HG02970 (cell line): ENCODE data around the gene LMO3.

Experiments
- ATAC-seq: cut with Tn5 transposase; IDR thresholded peaks from one replicate; pipeline ENCODE4 v1.9.1; 2021; ENCODE audit warnings: mild to moderate bottlenecking, moderate library complexity, moderate number of reproducible peaks; ENCODE audit not compliant: unreplicated experiment, low FRiP score

LMO3 gene

GRCh38 chr12:16602412-16602811 is 3.5 kb downstream of the LMO3 start:
- ATAC-seq: no peak

- no peak for ATAC-seq
These were observed 5.4 kb downstream of the LMO3 start for GRCh38 chr12:16600525-16600924.

DNA sequence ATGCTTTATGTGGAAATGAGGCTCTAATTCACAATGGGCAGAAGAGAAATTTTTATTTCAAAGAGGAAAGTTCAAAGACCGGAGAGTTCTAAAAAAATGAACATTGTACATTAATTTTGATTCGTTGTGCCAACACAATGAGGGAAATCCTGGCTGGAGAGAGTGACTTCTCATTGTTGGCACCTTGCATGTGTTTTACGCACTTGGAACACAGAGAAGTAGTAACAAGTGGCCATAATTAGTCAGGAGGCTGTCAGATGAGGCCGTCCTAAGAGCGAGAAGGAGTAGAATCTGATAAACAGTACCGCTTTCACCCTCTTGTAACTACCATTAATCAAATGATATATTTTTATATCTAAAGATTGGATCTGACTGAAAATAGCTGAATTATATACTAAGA is 6.9 kb downstream of the LMO3 start:
- no peak for ATAC-seq

- no peak for ATAC-seq
These were observed 11.2 kb downstream of the LMO3 start for GRCh38 chr12:16594797-16595196.

GRCh38 chr12:16593546-16593945 is 12.4 kb downstream of the LMO3 start:
- ATAC-seq: no peak

DNA sequence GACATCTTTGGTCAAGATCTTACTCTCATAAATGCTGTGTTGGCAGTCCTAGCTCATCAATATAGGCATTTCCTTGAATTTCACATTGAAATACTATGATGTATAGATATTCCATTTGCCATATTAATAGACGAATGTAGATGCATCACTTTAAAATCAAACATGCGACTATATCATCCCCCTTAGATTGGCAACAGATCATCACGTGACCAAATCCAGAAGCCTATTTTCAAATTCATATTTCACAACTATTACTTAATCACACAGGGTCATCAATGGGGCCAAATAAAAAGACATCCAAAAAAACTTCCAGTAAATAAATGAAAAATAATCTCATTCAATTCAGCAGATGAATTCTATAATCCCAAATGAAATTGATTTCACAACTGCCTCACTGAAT is 15.3 kb downstream of the LMO3 start:
- ATAC-seq: no peak

- no peak for ATAC-seq
These were observed 17.1 kb downstream of the LMO3 start for GRCh38 chr12:16588812-16589211.

- no peak for ATAC-seq
These were observed 18.4 kb downstream of the LMO3 start for GRCh38 chr12:16587514-16587913.

- no peak for ATAC-seq
These were observed 18.9 kb downstream of the LMO3 start for GRCh38 chr12:16587110-16587453.

DNA sequence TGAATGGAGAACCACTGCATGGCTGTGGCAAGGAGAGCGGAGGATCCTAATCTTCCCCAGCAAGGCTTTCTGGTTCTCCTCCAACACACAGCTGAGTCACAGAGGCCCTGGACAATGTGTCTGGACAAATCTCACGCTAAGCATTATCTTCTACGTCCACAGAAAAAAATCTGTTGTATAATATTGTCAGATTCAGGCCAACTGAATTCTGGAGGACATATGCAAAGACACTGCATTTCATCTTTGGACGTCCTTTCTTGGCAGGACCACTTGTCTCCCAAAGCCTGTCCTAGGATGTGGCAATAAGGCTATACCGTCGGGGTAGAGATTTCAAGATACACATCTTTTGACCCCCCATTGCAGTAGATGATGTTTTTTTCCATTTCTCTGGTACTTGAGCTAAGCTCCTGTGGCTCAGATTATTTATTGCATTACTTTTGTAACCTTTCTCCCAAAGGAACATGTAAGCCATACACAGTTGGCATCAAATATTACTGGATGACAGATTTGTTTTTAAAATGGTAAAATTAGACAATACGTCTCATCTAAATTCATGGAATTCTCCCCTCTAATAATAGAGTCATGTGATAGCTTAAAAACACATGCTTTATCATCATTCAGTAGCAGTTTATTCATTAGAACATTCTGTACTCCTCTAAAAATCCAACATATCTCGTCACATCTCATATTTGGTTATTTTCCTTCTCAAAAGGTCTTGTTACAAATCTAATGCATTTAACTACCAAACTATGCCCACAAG is 19.4 kb downstream of the LMO3 start:
- ATAC-seq: no peak

DNA sequence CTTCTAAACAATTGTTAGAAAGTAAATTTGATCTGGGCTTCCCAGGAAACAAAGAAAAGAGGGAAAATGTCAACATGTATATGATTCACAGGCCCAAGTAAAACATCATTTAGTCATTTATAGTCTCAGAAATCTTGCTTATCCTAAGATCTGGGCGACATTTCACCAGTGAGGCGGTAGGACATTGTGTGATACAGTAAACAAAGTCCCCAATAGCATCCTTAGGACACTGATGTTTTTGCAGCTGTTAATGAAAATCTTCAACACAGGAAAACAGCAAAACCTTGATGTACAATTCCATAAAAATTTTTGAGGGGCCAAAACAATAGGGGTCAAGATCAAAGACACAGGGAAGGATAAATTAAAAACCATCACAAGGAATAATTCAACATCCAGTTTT is 20.2 kb downstream of the LMO3 start:
- ATAC-seq: no peak

DNA sequence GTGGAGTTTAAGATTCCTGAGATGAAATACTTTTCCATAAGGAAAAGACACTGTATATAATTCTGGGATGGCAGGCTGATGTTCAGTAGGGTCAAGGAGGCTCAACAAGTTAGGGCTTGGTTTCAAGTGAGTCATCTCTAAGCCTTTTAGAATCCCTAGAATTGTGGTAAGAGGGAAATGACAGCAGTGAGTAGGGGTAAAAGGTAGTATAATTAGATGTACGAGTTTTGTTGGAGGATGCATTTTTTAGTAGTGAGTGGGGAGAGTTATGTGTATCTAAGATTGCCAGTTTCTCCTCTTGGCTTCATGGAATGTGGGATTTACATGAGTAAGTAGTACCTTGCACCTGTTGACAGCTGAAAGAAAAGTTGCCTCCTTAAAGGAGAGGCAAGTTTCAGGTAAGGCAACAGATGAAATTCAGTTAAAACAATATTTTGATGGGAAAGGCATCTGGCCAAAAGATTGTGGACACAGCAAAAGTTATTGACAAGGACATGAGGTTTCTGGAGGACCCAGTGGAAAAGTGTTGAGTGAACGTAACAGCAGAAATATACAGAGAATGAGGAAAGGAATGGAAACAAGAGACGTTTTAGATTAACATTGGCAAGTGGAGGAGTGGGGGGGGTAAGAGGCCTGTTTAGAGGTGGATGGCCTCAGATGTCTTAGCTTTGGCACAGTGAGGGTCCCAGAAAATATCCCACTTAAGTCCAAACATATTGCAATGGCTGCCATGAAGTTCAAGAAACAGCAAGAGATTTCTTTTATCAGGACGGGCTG is 21.8 kb downstream of the LMO3 start:
- no peak for ATAC-seq

GRCh38 chr12:16581416-16581815 is 24.5 kb downstream of the LMO3 start:
- no peak for ATAC-seq

DNA sequence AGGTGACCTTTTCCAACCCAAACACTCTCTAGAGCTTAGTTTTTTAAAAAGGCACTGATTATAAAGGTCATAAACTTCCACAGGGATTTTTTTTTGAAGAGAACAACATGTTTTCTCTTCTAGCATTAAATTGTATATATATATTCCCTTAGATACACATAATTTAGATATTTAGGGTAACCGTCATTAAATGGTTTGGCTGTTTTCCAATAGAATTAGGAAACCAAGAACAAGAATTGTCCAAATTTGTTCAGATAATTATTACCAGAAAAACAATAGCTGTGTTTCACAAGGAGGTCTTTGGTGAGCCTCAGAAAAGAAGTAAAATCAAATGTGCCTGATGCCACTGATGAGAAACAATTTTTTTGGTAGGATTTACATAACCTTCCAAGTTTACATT is 26.9 kb downstream of the LMO3 start:
- no peak for ATAC-seq

DNA sequence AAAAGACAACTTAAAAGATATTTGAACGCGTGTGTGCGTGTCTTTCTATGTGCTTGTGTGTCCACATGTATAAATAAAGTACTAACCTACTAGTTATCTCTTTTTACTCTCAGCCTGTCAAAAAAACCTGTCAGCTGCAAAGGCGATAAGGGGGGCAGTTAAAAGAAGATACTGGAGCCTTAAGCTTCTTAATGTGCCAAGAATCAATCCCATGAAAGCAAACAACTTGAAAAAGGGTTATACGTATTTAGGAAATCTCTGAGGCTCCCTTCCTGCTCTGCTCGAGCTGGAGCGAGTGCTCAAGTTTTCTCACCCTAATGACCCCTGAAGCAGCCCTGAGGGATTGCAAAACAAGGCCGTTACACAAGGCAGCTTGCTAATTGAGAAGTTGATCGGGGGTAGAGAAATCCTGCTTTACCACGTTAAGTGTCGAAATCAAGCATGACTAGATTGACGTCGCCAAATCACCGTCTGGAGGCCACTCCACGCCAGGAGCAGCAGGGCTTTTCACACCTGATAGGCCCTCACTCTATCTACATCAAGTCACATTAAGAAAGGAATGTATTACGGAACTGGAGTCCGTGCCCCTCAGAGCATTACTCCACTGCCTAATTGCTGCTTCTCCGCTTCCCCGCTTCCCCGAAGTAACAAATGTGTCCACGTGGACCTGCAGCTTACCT is 32.4 kb downstream of the LMO3 start:
- ATAC-seq: no peak

DNA sequence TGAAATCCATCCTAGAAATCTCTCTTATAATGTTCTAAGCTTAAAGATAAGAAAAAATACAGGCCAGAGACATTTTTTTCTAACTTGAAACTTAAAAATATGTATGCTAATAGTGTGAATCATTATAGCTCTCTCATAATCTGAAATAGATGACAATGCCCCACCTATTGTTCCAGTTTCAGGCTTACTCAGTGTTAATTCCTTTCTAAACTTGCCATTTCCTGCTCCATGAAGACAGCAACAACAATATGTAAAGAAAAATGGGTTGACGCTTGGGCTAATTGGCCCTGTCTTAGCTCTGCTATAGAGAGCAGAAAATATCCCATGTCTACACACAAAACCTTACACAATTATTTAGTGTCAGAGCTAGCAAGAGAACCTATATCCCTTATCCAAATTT is 37.1 kb downstream of the LMO3 start:
- ATAC-seq: no peak

- no peak for ATAC-seq
These were observed 41.3 kb downstream of the LMO3 start for GRCh38 chr12:16564675-16565074.

- no peak for ATAC-seq
These were observed 42.5 kb downstream of the LMO3 start for GRCh38 chr12:16563504-16563903.

DNA sequence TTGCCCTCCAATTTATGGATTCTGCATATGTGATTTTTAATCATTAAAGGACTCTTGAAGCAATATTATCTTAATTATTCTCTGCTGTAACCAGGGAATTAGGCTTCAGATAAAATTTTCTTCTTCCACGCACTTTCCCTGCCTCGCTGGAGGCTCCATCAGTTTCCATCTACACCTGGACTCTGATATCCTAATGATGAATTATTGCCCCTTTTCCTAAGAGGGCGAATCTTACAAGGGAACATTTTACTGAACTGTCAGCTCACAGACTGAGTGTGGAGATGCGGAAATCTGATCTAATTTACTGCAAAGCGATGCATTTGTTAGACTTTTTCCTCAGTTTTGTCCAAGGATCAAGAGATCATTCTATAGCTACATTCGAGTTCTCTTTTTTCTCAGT is 43.0 kb downstream of the LMO3 start:
- ATAC-seq: no peak

GRCh38 chr12:16562435-16562834 is 43.5 kb downstream of the LMO3 start:
- ATAC-seq: no peak

DNA sequence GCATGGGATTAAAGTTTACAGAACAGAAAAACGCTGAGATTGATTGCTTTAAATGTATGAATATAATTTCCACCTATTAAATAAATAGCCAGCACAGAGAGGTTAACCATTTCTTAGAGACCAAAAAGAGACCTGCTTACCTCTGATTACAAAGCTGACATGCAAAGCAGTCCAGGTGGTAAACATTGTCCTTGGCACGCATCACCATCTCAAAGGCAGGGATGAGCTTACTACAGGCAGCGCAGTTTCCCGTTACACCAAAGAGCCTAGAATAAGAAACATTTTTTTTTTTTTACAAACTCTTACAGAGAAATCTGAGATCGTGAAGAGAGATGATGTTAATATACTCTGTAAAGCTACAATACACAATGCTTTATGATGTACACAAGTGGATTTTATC is 45.7 kb downstream of the LMO3 start:
- no peak for ATAC-seq

DNA sequence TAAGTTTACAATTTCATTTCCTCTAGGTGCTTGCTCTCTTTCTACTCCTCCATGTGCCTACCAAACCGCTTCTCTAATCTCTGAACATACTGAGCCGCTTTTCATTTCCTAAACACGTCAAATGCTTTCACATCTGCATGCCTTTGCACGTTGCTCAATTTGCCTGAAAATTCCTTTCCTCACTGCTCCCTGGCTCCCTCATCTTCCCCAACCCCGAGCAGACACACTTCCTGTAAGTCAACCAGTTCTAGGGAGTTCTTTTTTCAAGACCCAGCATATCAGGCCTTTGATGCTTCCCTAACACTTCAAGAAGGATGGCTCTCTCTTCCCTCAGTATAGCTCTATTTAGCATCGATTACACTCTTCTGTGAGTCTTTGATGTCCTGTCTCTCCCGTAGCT is 50.3 kb downstream of the LMO3 start:
- ATAC-seq: no peak
